HG03342 (cell line): ENCODE measurements around the gene FGF1.

Source experiments
- ATAC-seq: cut with Tn5 transposase; IDR thresholded peaks from one replicate; pipeline ENCODE4 v1.9.1; 2021; ENCODE audit warnings: mild to moderate bottlenecking, moderate library complexity; ENCODE audit not compliant: unreplicated experiment

Gene FGF1

DNA sequence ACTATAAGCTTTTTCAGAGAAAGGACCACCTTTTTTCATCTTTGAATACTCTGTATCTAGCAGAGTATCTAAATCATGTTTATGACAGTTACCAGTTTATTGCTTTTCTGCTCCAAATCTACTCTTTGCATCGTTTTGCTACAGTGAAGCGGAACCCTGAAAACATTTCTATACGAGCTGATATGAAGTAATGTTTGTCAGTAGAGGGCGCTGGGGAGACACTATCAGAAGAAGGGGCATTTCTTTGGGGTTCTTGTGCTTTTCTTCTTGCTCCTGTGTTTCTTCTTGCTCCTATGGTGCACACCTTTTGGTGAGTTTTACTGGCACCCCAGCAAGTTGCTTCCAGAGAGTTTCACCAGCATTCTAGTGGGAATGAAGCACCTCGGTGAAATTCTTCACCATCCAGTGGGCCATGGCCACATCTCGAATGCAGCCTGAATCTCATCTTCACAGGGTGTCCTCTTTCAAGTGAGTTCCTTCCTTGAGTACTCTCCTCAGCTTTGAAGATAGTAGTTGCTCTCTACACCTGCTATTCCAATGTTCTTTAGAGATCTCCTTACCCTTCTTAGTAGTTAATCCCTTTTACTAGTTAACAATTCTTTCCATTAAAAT is 98.4 kb downstream of the FGF1 start:
- ATAC-seq = no peak

DNA sequence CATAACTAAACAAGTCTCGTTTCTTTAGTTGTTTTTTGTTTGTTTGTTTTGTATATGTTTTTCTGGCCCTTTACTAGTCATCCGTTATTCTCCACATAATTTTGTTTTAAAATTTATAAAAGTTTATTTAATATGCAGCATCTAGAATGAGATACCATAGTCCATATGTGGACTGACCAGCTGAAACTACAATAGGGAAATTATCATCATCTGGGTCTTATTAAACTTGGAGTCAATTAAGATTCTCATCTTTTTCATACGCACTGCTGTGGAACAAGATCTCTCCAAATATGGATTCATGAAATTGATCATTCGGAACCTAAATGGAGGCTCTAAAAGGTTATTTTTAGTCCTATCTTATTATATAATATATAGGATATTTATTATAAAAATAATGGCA is 99.3 kb downstream of the FGF1 start:
- ATAC-seq = no peak

DNA sequence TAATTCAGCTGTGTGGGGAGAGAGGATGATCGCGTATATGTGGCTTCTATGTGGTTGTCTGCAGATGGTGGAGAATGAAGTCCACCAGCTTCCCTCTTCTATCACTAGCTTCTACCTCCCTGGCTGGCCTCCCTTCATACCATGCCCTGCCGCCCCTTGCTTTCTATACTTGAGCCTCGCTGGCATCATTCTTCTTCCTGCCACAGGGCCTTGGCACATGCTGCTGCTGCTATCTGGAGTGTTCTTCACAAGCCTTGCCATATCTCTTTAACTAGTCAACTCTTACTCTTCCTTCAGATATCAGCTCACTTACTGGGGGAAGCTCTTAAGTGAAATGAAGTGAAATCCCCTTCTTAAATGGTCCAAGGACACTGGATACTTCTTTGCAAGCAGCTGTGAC is 100.4 kb downstream of the FGF1 start:
- no peak for ATAC-seq

DNA sequence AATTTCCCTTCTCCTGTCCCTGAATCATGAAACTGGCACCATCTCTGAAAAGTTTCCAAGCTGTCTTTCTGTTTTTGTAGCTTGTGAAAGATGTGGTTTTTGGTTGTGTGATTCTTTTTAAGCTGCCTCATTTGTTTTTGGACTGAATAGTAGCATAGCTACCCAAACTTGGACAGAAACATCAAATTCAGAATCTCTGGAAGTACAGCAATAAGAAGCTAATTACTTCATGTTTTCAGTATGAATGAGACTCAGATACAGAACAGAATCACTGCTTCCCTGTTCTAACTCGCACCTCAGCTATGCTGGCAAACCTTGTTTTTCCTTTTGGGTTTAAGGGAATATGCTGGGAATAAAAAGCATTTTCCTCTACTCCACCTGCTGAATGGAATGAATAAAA is 101.0 kb downstream of the FGF1 start:
- ATAC-seq = no peak

DNA sequence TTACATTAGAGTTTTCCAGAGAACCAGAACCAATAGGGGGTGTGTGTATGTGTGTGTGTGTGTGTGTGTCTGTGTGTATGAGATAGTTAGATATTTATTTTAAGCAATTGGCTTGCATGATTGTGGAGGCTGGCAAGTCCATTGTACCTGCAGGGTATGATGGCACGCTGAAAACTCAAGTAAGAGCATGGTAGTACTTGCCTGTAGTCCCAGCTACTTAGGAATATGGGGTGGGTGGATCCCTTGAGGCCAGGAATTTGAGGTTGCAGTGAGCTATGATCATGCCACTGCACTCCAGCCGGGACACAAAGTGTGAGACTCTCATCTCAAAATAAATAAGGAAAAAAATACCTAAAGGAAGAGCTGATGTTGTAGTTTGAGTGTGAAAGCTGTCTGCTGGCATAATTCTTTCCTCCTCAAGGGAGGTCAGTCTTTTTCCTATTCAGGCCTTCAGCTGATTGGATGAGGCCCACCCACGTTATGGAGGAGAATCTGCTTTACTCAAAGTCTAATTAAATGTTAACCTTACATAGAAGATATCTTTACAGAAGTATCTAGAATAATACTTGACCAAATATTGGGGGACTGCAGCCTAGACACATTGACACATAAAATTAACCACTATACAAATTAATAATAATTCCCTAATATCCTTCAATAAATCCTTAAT is 107.6 kb downstream of the FGF1 start:
- ATAC-seq = no peak

DNA sequence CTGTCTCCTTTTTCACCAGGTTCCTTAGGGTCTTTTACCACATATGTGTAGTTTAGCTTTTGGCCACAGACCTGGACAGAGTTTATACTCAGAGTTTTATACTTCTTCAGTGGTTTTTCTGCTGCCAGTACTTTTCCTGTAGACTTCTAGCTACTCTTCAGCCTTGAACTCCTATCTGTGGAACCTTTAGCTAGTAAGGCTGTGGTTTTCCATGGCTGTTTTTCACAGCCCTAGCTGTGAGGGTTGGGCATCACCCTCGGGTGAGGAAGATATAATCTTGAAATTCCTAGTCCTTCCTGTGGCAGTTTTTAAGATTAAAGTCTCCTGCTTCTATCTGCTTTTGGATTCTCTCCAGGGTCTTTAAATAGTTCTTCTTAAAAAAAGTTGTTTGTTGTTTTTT is 109.1 kb downstream of the FGF1 start:
- no peak for ATAC-seq

DNA sequence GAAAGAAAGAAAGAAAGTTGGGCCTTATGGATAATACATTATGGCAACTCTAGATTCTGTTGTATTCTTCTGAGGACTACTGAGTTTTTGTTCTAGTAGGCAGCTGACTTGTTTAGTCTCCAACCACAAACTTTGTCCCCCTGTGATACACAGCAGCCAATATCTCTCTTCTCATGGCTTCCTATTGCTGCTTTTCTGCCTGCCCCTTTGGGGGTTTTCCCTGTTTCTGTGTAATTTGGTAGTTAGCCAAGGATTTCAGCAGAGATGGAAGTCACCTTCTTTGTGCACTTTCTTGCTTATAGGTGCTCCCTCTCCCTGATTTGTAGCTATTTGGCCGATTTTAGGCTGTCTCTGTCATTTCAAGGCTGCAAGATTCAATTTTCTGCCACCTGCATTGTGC is 109.6 kb downstream of the FGF1 start:
- no peak for ATAC-seq

DNA sequence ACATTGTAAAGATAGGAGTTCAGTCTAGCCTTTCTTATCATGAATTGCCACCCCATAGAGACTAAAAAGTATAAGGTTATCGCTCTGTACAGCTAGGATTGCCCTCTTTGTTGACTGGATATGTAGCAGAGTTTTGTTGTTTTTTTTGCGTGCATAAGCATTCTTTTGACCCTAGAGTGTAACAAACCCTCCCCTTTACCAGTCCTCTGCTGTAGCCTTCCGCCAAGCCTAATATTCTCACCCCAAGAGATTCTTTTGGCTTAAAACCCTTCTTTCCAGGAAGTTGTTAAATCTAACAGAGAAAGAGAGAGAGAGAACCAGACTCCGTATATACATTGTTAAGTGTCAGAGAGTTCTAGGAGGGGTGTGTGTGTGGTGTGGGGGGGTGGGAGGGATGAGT is 113.9 kb downstream of the FGF1 start:
- no peak for ATAC-seq

DNA sequence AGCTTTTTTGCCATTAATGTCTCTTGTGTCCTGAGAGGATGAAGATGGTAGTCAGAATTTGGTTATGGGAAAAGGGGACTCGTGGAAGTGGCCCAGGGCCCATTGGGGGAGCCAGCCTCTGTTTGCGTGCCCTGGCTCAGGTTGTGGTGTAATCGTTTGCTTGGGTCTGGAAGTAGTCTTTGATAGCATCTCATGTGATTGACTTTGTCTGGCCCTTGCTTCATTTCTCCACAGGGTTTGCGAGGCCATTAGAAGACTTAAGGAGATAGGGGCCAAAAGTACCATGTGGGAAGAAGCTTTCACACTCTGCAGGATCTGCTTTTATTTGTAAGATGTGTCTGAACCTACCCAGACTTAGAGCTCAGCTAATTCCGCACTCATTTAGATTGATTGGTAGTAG is 114.5 kb downstream of the FGF1 start:
- ATAC-seq = no peak

DNA sequence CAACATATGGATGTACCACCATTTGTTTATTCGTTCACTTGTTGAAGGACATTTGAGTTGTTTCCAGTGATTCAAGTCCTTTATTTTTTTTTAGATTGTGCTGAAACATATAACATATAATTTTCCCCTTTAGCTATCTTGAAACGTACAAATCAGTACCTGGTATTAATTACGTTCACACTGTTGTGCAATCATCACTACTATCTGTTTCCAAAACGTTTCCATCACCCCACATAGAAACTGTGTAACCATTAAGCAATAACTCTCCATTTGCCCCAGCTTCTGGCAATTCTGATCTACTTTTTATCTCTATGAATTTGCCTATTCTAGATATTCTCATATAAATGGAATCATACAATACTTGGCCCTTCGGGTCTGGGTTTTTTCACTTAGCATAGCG is 116.0 kb downstream of the FGF1 start:
- no peak for ATAC-seq

DNA sequence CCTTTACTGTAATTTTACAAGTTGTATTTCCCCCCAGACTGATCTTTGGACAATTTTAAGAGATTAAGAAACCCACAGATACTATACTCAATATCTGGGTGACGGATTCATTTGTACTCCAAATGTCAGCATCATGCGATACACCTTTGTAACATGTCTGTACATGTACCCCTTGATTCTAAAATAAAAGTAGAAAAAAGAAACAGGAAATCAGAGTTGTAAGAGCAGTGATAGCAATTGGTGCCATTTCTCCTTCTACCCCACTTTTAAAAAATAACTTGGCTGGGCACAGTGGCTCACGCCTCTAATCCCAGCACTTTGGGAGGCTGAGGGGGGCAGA is 116.9 kb downstream of the FGF1 start:
- no peak for ATAC-seq

DNA sequence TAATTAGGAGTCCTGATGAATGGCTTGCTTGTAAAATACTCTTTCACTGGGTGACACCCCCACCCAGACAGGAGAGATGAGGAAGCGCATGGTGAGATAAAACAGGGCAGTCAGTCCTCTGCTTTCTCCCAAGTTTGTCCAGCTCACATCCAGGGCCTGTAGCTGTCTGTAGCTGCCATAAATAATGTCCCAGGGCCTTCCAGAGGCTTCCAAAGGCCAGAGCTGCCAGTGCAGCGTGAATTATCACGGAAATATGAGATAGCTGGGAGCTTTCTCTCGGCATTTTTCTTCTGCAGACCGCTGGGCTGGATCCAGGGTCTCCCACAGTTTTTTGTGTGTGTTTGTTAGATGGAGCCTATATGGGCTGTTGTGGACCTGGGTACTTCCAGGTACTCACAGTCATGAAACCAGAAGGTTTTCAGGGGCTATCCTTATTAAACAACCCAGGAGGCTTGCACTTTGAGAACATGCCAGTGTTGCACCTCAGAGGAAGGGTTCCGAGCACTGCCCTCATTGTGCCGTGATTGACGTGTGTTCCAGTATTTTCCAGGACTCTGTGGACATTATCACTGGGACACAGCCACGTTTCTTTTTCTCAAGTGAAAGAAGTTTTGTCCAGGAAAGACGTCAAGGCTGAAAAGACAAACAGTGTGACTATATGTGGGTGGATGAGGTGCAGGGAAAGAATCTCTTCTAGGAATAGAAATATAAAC is 117.5 kb downstream of the FGF1 start:
- no peak for ATAC-seq

DNA sequence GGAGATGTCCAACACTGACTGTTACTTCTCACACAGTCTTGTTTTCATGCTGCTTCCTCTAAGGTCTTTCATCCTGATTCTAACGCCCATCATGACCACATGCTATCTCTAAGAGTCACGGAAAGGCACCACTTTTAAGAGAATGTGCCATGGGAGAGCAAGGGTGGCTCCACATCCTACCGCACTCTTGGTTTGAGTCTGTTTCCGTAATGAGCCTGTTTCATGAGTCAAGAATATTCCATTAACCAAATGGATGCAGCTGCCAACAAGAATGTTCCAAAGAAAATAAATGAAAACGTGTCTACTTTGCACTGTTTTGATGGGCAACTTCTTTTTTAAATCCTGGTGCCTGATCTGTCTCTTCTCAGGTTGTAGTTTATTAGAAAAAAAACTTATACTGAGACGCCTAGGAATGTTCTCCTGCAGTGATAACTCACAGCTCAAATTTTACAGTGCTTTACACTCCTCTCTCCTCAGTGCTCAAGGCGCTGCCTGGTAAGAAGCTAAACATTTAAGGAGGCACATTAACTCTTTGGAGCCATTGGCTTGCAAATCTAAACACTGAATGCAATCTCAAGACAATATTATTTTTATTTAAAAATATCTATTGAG is 124.3 kb downstream of the FGF1 start:
- ATAC-seq = no peak

DNA sequence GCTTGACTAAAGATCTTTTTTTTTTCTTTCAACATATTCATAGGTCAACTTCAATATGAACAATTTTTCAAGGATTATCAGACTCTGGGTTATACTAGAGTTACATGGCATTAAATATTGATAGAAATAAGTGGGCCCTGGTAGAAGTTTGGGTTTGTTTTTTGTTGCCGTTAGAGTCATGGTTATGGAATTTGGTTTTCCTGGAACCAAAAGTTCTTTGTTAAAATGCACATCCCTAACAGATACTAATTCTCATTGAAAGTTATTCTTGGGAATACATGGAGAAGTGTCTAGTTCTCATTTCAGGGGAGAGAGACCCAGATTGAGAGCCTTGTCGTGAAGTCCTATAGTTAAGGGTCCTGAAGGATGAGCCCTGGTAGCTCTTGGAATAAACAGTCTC is 124.9 kb downstream of the FGF1 start:
- no peak for ATAC-seq

DNA sequence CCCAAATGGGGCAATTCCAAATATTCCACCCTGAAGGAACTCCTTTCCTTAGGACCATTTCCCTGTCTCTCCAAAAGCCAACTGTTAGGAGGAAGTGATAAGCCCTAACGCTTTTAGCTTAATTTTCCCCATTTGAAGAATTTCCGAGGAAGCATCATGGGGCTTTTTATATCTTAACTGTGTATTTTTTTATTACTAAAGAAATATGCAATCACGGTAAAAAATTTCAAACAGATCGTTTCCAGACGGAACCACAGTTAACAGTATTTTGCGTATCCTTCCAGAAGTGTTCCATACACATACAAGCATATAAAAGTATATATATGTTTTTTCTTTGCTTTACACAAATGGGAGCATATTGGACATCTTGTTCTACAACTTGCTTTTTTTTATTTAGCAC is 133.8 kb downstream of the FGF1 start:
- no peak for ATAC-seq

DNA sequence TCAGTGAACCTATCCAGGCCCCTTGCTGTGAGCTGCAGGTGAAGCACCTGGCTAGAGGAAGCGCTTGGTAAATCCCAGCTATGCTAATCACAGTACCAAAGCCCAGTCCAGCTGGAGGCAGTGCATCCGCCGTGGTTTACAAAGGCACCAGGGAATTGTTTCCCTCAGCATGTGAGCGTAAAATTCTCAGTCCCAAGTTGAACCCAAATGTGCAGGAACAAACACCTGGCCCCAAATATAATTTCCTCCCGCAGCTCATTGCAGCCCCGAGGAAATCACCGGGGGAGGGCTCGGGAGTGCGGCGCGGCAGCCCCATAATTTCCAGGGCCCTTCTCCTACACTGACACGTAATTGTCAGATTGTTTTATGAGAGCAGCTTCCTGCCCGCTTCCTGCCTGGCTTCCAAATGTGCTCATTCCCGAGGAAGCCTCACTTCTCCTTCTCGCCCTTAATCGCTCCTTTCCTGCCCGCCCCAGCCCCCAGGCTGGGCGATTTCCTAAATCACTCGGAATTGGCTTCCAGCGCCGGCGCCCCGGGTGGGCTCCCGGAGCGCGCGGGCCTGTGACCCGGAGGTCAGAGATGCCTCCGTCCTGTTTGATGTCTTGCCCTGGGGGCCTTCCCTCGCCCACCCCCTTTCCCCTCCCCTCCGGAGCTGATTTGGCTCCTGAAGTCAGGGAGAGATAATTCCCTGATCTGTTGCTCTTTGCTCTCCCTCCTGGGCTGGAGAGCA is 134.4 kb downstream of the FGF1 start:
- no peak for ATAC-seq

DNA sequence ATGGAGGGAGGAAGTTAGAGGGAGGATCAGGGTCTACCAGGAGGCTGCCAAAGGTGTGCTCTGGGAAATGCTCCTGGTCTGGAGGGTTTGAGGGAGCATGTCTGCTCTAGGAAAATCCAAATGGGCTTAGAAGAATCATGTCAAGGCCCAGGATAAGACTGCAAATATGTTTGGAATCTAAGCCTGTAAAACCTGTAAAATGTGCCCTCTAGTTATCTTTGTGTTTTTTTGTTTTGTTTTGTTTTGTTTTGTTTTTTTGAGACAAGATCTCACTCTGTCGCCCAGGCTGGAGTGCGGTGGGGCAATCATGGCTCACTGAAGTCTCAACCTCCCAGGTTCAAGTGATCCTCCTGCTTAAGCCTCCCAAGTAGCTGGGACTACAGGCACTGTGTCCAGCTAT is 135.4 kb downstream of the FGF1 start:
- no peak for ATAC-seq

DNA sequence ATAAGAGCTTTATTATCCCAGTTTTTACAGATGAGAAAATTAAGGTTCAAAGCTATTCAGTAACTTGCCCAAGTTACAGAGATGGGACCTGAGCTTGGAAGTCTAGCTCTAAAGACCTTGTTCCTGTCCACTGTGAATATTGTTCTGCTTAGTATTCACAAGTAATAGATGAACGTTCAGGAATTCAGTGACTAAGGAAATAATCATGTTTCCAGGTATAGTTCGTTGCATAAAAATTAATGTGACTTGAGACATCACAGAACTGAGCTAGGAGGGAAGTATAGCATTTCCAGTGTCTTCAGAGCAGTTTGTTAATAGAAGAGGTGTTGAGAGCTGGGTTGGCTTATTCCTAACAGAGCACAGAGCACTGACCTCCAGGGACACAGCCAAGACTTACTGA is 136.1 kb downstream of the FGF1 start:
- no peak for ATAC-seq

DNA sequence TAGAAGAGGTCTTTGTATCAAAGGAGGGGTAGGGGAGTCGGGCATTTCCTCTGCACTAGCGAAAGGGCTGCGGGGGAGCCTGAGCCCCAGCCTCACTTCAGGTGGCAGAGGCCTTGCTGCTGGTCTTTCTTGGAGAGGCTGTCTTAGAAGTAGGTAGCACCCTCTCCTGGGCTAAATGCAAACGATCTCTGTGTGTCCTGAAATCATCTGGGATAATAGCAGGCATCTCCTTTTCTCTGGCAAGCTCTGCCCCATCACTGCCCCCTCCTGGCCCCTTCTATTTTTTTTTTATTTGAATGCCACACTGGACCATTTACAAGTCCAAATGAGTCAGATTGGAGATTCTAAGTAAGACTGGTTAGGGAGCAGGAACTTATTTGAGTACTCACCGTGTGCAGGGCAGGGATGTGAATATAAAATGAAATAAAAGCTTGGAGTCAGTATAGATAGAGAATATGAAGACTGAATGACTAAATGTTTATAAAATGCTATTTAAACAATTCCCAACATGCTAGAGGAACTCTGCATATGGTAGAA is 137.1 kb downstream of the FGF1 start:
- ATAC-seq = no peak

DNA sequence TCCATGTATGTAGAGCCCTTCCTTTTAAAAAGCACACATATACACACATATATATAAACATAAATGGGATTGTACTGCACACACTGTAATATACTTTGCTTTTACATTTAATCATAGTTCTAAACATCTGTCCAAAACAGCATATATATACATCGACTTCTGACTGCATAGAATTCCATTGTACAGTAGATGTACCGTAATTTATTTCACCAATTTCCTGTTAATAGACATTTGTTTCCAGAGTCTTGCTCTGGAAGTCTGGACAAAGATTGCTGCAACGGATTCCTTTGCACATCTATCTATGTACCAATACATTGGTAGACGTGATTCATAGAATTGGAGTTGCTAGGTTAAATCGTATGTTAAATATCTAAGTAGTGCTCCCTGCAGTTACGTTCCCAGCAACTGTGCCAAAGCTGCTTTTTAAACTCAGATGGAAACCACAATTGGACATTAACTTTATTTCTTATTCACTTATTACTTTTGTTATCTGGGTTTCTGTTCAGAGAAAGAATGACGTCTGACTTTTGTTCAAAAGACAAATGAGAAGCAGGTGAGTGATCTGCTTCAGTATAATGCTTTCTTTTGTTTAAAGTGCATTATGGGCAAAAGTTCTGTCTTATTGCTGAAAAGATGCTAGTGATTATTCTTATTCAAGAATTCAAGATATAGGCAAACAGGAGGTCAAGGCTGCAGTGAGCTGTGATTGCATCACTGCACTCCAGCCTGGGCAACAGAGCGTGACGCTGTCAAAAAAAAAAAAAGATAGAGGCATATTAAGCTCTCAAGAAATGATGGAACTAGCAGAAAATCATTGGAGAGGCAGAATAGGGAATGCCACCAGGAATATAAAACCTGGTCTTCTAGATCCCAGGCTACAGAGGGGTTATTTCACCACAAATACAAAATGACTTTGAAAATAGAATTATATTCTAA is 138.2 kb downstream of the FGF1 start:
- no peak for ATAC-seq
